PC-3 (cell line): Measurements from ENCODE around the gene ABCC2. TPM values are rescaled to one million over a fixed set of nuclear protein-coding genes. Genes with fewer than 3 reads are reported as not detected.

Source experiments
- ATAC-seq: fragments of 200-7000 bp; cut with Tn5 transposase; 2 replicates; pipeline ENCODE4 v1.9.1; 2020; ENCODE audit warnings: mild to moderate bottlenecking, moderate library complexity
- BruUV-seq: library from RNA; stranded (reverse); fragments of 400-500 nt; replicated peaks from 2 replicates; lab custom pipeline; 2021; lab: Mats Ljungman, UMichigan
- CTCF ChIA-PET: fragments of 300-600 bp; sonication (Branson Sonifier 250); formaldehyde crosslinking; loops from one replicate; lab custom pipeline; 2022; ENCODE audit warnings: antibody characterized with exemption; lab: Charles Lee
- POLR2A ChIA-PET: fragments of 300-600 bp; sonication (Branson Sonifier 250); formaldehyde crosslinking; loops from one replicate; lab custom pipeline; 2022; ENCODE audit warnings: antibody characterized with exemption; ENCODE audit not compliant: unreplicated experiment; lab: Charles Lee
- DNase-seq: peaks from one replicate; pipeline ENCODE4 v3.0.0-alpha.2; 2015
- H2AFZ ChIP-seq: fragments of 300-600 bp; sonication (generic); 2 replicates; pipeline ENCODE4 v1.6.0; 2016; ENCODE audit warnings: antibody characterized with exemption, low read length
- H3F3A ChIP-seq: fragments of 300-600 bp; sonication (generic); one replicate; pipeline ENCODE4 v1.6.0; 2017; ENCODE audit warnings: antibody characterized with exemption, low read length, control low read depth, mild to moderate bottlenecking; ENCODE audit not compliant: unreplicated experiment
- H3K27ac ChIP-seq: fragments of 300-600 bp; sonication (generic); 2 replicates; pipeline ENCODE4 v1.5.1; 2016; ENCODE audit warnings: mild to moderate bottlenecking, low read length
- H3K27me3 ChIP-seq: fragments of 300-600 bp; sonication (generic); 2 replicates; pipeline ENCODE4 v1.6.1; 2016; ENCODE audit warnings: low read length, mixed read lengths
- H3K36me3 ChIP-seq: fragments of 300-600 bp; sonication (generic); 2 replicates; pipeline ENCODE4 v1.6.1; 2016; ENCODE audit warnings: low read depth, mixed run types, low read length, mixed read lengths
- H3K4me1 ChIP-seq: fragments of 300-600 bp; sonication (generic); 2 replicates; pipeline ENCODE4 v1.5.1; 2016; ENCODE audit warnings: low read length; ENCODE audit not compliant: insufficient read depth
- H3K4me2 ChIP-seq: fragments of 300-600 bp; sonication (generic); 2 replicates; pipeline ENCODE4 v1.6.0; 2016; ENCODE audit warnings: low read length
- H3K4me3 ChIP-seq: fragments of 300-600 bp; sonication (generic); 2 replicates; pipeline ENCODE4 v1.5.1; 2016; ENCODE audit warnings: mild to moderate bottlenecking, low read length, mixed read lengths
- H3K79me2 ChIP-seq: fragments of 300-600 bp; sonication (generic); 2 replicates; pipeline ENCODE4 v1.6.1; 2017; ENCODE audit warnings: low read length, mixed read lengths
- H3K9ac ChIP-seq: fragments of 300-600 bp; sonication (generic); 2 replicates; pipeline ENCODE4 v1.6.0; 2016; ENCODE audit warnings: mild to moderate bottlenecking, low read length
- H3K9me2 ChIP-seq: fragments of 300-600 bp; sonication (generic); replicated peaks from 2 replicates; pipeline ENCODE4 v1.6.1; 2016; ENCODE audit warnings: mixed run types, low read length, mixed read lengths
- H3K9me3 ChIP-seq: fragments of 300-600 bp; sonication (generic); 2 replicates; pipeline ENCODE4 v1.6.1; 2016; ENCODE audit warnings: low read length, mixed read lengths
- H4K20me1 ChIP-seq: fragments of 300-600 bp; sonication (generic); 2 replicates; pipeline ENCODE4 v1.6.1; 2016; ENCODE audit warnings: low read length, mixed read lengths
- CTCF ChIP-seq: fragments of 300-600 bp; sonication (generic); conservative IDR thresholded peaks from 2 replicates; pipeline ENCODE4 v1.5.1; 2017; ENCODE audit warnings: antibody characterized with exemption, low read depth, mild to moderate bottlenecking, low read length
- EZH2 ChIP-seq: fragments of 300-600 bp; sonication (generic); IDR thresholded peaks from one replicate; pipeline ENCODE4 v1.6.1; 2017; ENCODE audit warnings: antibody characterized with exemption, mild to moderate bottlenecking, low read length; ENCODE audit not compliant: unreplicated experiment
- EZH2phosphoT487 ChIP-seq: fragments of 300-600 bp; sonication (generic); IDR thresholded peaks from 2 replicates; pipeline ENCODE4 v1.6.1; 2018; ENCODE audit warnings: mild to moderate bottlenecking, antibody characterized with exemption, low read length, borderline replicate concordance
- intact Hi-C: fragments of 100-400 bp; cut with micrococcal nuclease; formaldehyde crosslinking; loops from 2 replicates; pipeline ENCODE4 v1.9.0; 2023
- total RNA-seq: library from RNA; depleted of rRNA; stranded (reverse); fragments of >200 nt; gene quantifications from 2 replicates; pipeline ENCODE4 v1.2.3, GENCODE V29; 2014

ABCC2 gene
- total RNA-seq, 1 experiment from 2014 or later, result 2.4 TPM

DNA sequence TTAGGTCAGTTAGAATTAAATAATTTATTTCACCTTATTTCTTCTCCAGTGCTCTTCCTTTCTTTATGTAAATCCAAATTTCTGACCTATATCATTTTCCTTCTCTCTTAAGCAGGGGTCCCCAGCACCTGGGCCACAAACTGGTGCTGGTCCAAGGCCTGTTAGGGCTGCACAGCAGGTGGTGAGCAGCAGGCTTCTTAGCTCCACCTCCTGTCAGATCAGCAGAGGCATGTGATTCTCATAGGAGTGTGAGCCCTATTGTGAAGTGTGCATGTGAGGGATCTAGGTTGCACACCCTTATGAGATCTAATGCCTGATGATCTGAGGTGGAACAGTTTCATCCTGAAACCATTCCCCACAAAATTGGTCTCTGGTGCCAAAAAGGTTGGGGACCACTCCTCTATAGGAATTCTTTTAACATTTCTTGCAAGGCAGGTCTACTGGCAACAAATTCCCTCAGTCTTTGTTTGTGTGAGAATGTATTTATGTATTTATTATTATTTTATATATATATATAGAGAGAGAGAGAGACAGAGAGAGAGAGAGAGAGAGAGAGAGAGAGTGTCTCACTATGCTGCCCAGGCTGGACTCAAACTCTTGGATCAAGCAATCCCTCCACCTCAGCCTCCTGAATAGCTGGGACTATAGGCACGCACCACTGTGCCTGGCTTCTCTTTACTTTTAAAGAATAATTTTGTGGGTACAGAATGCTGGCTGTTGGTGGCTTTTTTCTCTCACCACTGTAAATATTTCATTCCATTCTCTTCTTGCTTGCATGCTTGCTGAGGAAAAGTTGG, 4.3 kb upstream of the ABCC2 start:
- CTCF ChIA-PET, result no interaction called here
- no TSS peak for BruUV-seq
- no peak for DNase-seq
- ATAC-seq, result no peak
- intact Hi-C loops, result loop anchor here (5.0 kb wide), 2 partner anchors 36 to 54 kb away; no protein-coding TSS in a partner anchor
- Histone ChIP-seq H3K9ac (no peak overlapping the region), H3K27ac (peak overlapping the region; percentile 97), H3K4me2 (peak overlapping the region; percentile 94; the same call in 1 of the 2 replicates), H3K4me1 (peaks cover 59% of the 10 kb centered on the region), H2AFZ (no peak overlapping the region), H4K20me1 (no peaks in the 10 kb centered on the region), H3K27me3 (no peaks in the 10 kb centered on the region), H3K4me3 (no peak overlapping the region), H3F3A (peaks cover 12% of the 10 kb centered on the region), H3K79me2 (no peaks in the 10 kb centered on the region), H3K9me3 (no peaks in the 10 kb centered on the region), H3K36me3 (no peaks in the 10 kb centered on the region), H3K9me2 (no peaks in the 10 kb centered on the region)
- POLR2A ChIA-PET, result no interaction called here
- TF ChIP-seq CTCF (no peak), EZH2 (no peak), EZH2phosphoT487 (no peak)

GRCh38 chr10:99779335-99779734, 3.1 kb upstream of the ABCC2 start:
- peak overlapping the region; percentile 97 for H3K27ac ChIP-seq
- CTCF ChIA-PET, result interaction anchor here (0.5 kb wide), 1 partner anchor 187 kb away, joined by 5 read pairs; no protein-coding TSS in a partner anchor
- peak; percentile 65 for ATAC-seq
- peak overlapping the region; percentile 94 for H3K4me2 ChIP-seq
- BruUV-seq, result no TSS peak
- peaks cover 12% of the 10 kb centered on the region for H3F3A ChIP-seq
- peaks cover 69% of the 10 kb centered on the region for H3K4me1 ChIP-seq
- intact Hi-C loops, result loop anchor here (5.0 kb wide), 2 partner anchors 37 to 53 kb away; no protein-coding TSS in a partner anchor
- TF ChIP-seq EZH2, result no peak
- TF ChIP-seq CTCF, result no peak
- TF ChIP-seq EZH2phosphoT487, result no peak
- no peaks in the 10 kb centered on the region for H3K36me3 ChIP-seq
- H3K9me2 ChIP-seq, result no peaks in the 10 kb centered on the region
- POLR2A ChIA-PET, result no interaction called here
- H3K27me3 ChIP-seq, result no peaks in the 10 kb centered on the region
- peak; percentile 59 for DNase-seq
- no peaks in the 10 kb centered on the region for H4K20me1 ChIP-seq
- H2AFZ ChIP-seq, result peak overlapping the region; percentile 53
- no peaks in the 10 kb centered on the region for H3K79me2 ChIP-seq
- no peaks in the 10 kb centered on the region for H3K9me3 ChIP-seq
- H3K4me3 ChIP-seq, result peak overlapping the region; percentile 60
- H3K9ac ChIP-seq, result peak overlapping the region; percentile 68

GRCh38 chr10:99781734-99782429, 558 bp upstream of the ABCC2 start:
- Histone ChIP-seq H3K4me1 (peaks cover 70% of the 10 kb centered on the region), H3K27me3 (no peaks in the 10 kb centered on the region), H3K9ac (no peak overlapping the region), H3K36me3 (no peaks in the 10 kb centered on the region), H3F3A (peaks cover 9% of the 10 kb centered on the region), H3K4me2 (no peak overlapping the region), H3K4me3 (no peak overlapping the region), H3K9me3 (no peaks in the 10 kb centered on the region), H2AFZ (no peak overlapping the region), H3K9me2 (no peaks in the 10 kb centered on the region), H3K79me2 (no peaks in the 10 kb centered on the region), H4K20me1 (no peaks in the 10 kb centered on the region), H3K27ac (no peak overlapping the region)
- intact Hi-C loops, result no loop called here
- TF ChIP-seq EZH2phosphoT487, result no peak
- TF ChIP-seq EZH2, result no peak
- TF ChIP-seq CTCF, result no peak
- POLR2A ChIA-PET, result no interaction called here
- no peak for DNase-seq
- BruUV-seq, result no TSS peak
- CTCF ChIA-PET, result no interaction called here
- ATAC-seq, result no peak
